HG03175 (cell line): ENCODE data around the gene DSCAML1.

Experiments
- ATAC-seq: cut with Tn5 transposase; IDR thresholded peaks from one replicate; pipeline ENCODE4 v1.9.1; 2021; ENCODE audit warnings: mild to moderate bottlenecking, moderate library complexity; ENCODE audit not compliant: unreplicated experiment

Gene DSCAML1

GRCh38 chr11:117535850-117536411, 261.1 kb downstream of the DSCAML1 start:
- no peak for ATAC-seq

GRCh38 chr11:117535201-117535849, 261.7 kb downstream of the DSCAML1 start:
- no peak for ATAC-seq

GRCh38 chr11:117532568-117532967, 264.4 kb downstream of the DSCAML1 start:
- no peak for ATAC-seq

- no peak for ATAC-seq
Observed at GRCh38 chr11:117529816-117530215, 267.2 kb downstream of the DSCAML1 start.

GRCh38 chr11:117528097-117528721, 268.8 kb downstream of the DSCAML1 start:
- ATAC-seq, result no peak

- ATAC-seq, result no peak
Observed at GRCh38 chr11:117527271-117527670, 269.7 kb downstream of the DSCAML1 start.

- no peak for ATAC-seq
Observed at GRCh38 chr11:117525866-117526542, 271.0 kb downstream of the DSCAML1 start.

GRCh38 chr11:117524468-117525183, 272.4 kb downstream of the DSCAML1 start:
- no peak for ATAC-seq

GRCh38 chr11:117523680-117524079, 273.3 kb downstream of the DSCAML1 start:
- no peak for ATAC-seq

- ATAC-seq, result no peak
Observed at GRCh38 chr11:117521974-117522373, 275.0 kb downstream of the DSCAML1 start.

- ATAC-seq, result no peak
Observed at GRCh38 chr11:117520966-117521365, 276.1 kb downstream of the DSCAML1 start.

- no peak for ATAC-seq
Observed at GRCh38 chr11:117520201-117520600, 276.8 kb downstream of the DSCAML1 start.

GRCh38 chr11:117519590-117519989, 277.4 kb downstream of the DSCAML1 start:
- no peak for ATAC-seq

- no peak for ATAC-seq
Observed at GRCh38 chr11:117519170-117519569, 277.8 kb downstream of the DSCAML1 start.

- no peak for ATAC-seq
Observed at GRCh38 chr11:117518455-117518854, 278.6 kb downstream of the DSCAML1 start.

GRCh38 chr11:117517097-117517496, 279.9 kb downstream of the DSCAML1 start:
- no peak for ATAC-seq

- no peak for ATAC-seq
Observed at GRCh38 chr11:117515892-117516787, 280.9 kb downstream of the DSCAML1 start.

- ATAC-seq, result no peak
Observed at GRCh38 chr11:117514256-117514655, 282.8 kb downstream of the DSCAML1 start.

- ATAC-seq, result no peak
Observed at GRCh38 chr11:117513666-117514065, 283.4 kb downstream of the DSCAML1 start.

GRCh38 chr11:117511931-117512539, 285.0 kb downstream of the DSCAML1 start:
- ATAC-seq, result no peak
